Stimulated activated CD4-positive, alpha-beta T cell treated with anti-CD3 and anti-CD28 coated beads, Interleukin-2, amount 100 ng/mL, for 24 hours (primary cell): ENCODE data around the gene TMEM258.
A peak's percentile ranks its signal among the peaks of the same experiment; 100 is the strongest.

ENCODE experiments used
- DNase-seq, 2 donors: peaks; one replicate each; pipeline ENCODE4 v3.0.0-alpha.2; 2020

Gene TMEM258

GRCh38 chr11:61817471-61818202, 25.2 kb upstream of the TMEM258 start:
- no peak for DNase-seq

- peak; percentile 75 to 84 for DNase-seq
Measured at GRCh38 chr11:61816736-61817455, 24.5 kb upstream of the TMEM258 start, which contains the start of gene FADS1. FADS1 (minus strand) TSS chr11:61817003; CDS start chr11:61816929, 74 bp downstream.

GRCh38 chr11:61815790-61816735, 23.7 kb upstream of the TMEM258 start:
- DNase-seq = peak; percentile 59 to 64

- DNase-seq = peak; percentile 35 to 64
Measured at GRCh38 chr11:61814958-61815789, 22.8 kb upstream of the TMEM258 start.

- no peak for DNase-seq
Measured at GRCh38 chr11:61814247-61814957, 22.0 kb upstream of the TMEM258 start.

GRCh38 chr11:61812736-61813411, 20.5 kb upstream of the TMEM258 start:
- DNase-seq = no peak

GRCh38 chr11:61811831-61812230, 19.4 kb upstream of the TMEM258 start:
- no peak for DNase-seq

- DNase-seq = no peak
Measured at GRCh38 chr11:61810671-61811175, 18.3 kb upstream of the TMEM258 start.

- DNase-seq = no peak
Measured at GRCh38 chr11:61806785-61807184, 14.4 kb upstream of the TMEM258 start.

- DNase-seq = no peak
Measured at GRCh38 chr11:61805146-61805545, 12.7 kb upstream of the TMEM258 start.

- DNase-seq = no peak
Measured at GRCh38 chr11:61803889-61804647, 11.7 kb upstream of the TMEM258 start.

GRCh38 chr11:61802605-61803004, 10.2 kb upstream of the TMEM258 start:
- DNase-seq = no peak

- no peak for DNase-seq
Measured at GRCh38 chr11:61800331-61801281, 8.2 kb upstream of the TMEM258 start.

GRCh38 chr11:61799665-61800284, 7.4 kb upstream of the TMEM258 start:
- no peak for DNase-seq

- peak; percentile 59 to 71 for DNase-seq
Measured at GRCh38 chr11:61797263-61797944, 5.0 kb upstream of the TMEM258 start.

- no peak for DNase-seq
Measured at GRCh38 chr11:61795876-61796526, 3.6 kb upstream of the TMEM258 start.

GRCh38 chr11:61795459-61795858, 3.1 kb upstream of the TMEM258 start:
- DNase-seq = no peak
